Gastroesophageal sphincter (tissue), 4 donors: ENCODE measurements around the gene ZNF280A. TPM values are rescaled to one million over a fixed set of nuclear protein-coding genes. Genes with fewer than 3 reads are reported as not detected.
"Not testable (repeated sequence)": the region's sequence is repeated elsewhere in the genome, so short reads cannot be mapped to it uniquely, and the experiment has no call there.

Source experiments
- ATAC-seq: fragments of 150-250 bp; one replicate; pipeline ENCODE4 v1.9.1; 2016; ENCODE audit warnings: mild to moderate bottlenecking, moderate library complexity
- H3K27ac ChIP-seq, 4 donors: fragments of 200-600 bp; sonication (generic) in 3 of 4; 1 replicate in 3 of 4; 2 replicates in 1 of 4; pipeline ENCODE4 v1.5.1; 2016 to 2019
- H3K27me3 ChIP-seq: fragments of 200-600 bp; sonication (generic); one replicate; pipeline ENCODE4 v1.5.1; 2019
- H3K36me3 ChIP-seq, 2 donors: fragments of 200-600 bp; sonication (generic); one replicate each; pipeline ENCODE4 v1.5.1; 2019; ENCODE audit warnings: control low read depth in 1 of 2
- H3K4me1 ChIP-seq, 3 donors: fragments of 200-600 bp; sonication (generic); 1 replicate in 2 of 3; 2 replicates in 1 of 3; pipeline ENCODE4 v1.5.1; 2016 to 2019; ENCODE audit warnings: control low read depth in 2 of 3
- H3K4me3 ChIP-seq, 2 donors: fragments of 200-600 bp; sonication (generic); one replicate each; pipeline ENCODE4 v1.5.1; 2019; ENCODE audit warnings: mild to moderate bottlenecking in 1 of 2, moderate library complexity in 1 of 2
- H3K9me3 ChIP-seq, 3 donors: fragments of 200-600 bp; sonication (generic); one replicate each; pipeline ENCODE4 v1.5.1; 2017 to 2019; ENCODE audit warnings: control low read depth in 2 of 3
- CTCF ChIP-seq, 4 experiments: fragments of 200-600 bp in 2 of 4; fragments of 450-650 bp in 2 of 4; sonication (generic) in 1 of 4; IDR thresholded peaks; one replicate each; pipeline ENCODE4 v1.5.1; 2017 to 2019; ENCODE audit warnings: antibody characterized with exemption in 4 of 4, mild to moderate bottlenecking in 2 of 4, moderate library complexity in 2 of 4
- EP300 ChIP-seq: sonication (generic); formaldehyde crosslinking; IDR thresholded peaks from one replicate; pipeline ENCODE4 v1.6.1; 2017; ENCODE audit warnings: antibody characterized with exemption, mild to moderate bottlenecking
- POLR2A ChIP-seq, 2 donors: fragments of 450-650 bp; IDR thresholded peaks; one replicate each; pipeline ENCODE4 v1.6.1; 2017; ENCODE audit warnings: antibody characterized with exemption in 2 of 2, mild to moderate bottlenecking in 2 of 2, moderate library complexity in 1 of 2
- POLR2AphosphoS5 ChIP-seq: sonication (generic); formaldehyde crosslinking; IDR thresholded peaks from one replicate; pipeline ENCODE4 v1.6.1; 2017; ENCODE audit warnings: antibody characterized with exemption
- WGBS, 2 donors: methylation state at CpG; one replicate each; pipeline ENCODE4 v1.1.5; 2018; ENCODE audit warnings: low coverage in 1 of 2; 5-methylcytosine and 5-hydroxymethylcytosine counted together
- total RNA-seq, 4 donors: library from RNA; depleted of rRNA; stranded (reverse); fragments of >200 nt; gene quantifications; one replicate each; pipeline ENCODE4 v1.1.0, GENCODE V29; 2016

ZNF280A gene
- total RNA-seq, 4 donors from 2014 or later, result not detected

GRCh38 chr22:22508274-22509176 lies 11.5 kb downstream of the ZNF280A start, which contains the start of gene ZNF280B:
Gene ZNF280B (minus strand): TSS chr22:22508742. CDS start chr22:22489398, 19,344 bp downstream.
- H3K4me3 ChIP-seq, result peak within 1 kb of the TSS; percentile 11 to 53
- peak in 1 of 2 donors; percentile 14 for TF ChIP-seq POLR2A (IDR thresholded peaks at IDR 0.05)
- TF ChIP-seq EP300, result no peak
- TF ChIP-seq POLR2AphosphoS5, result no peak
- peak in 2 of 4 experiments; percentile 37 to 62 for TF ChIP-seq CTCF (IDR thresholded peaks at IDR 0.05)
- H3K27ac ChIP-seq, result peak within 1 kb of the TSS in 1 of 4 donors; percentile 34
- peaks cover 0 to 31% (median 2%) of the 10 kb centered on the region in 3 donors for H3K9me3 ChIP-seq
- peak; percentile 83 for ATAC-seq
- H3K27me3 ChIP-seq, result peaks cover 33% of the 10 kb centered on the region
- WGBS, 2 donors, result no CpG with 5 or more reads among the region's 72 CpGs
- H3K36me3 ChIP-seq, result no peaks in the 10 kb centered on the region
- peaks cover 0 to 11% (median 0%) of the 10 kb centered on the region in 3 donors for H3K4me1 ChIP-seq

GRCh38 chr22:22507743-22508273 lies 12.3 kb downstream of the ZNF280A start:
- 45 to 71% methylated on average over 4 to 6 of the region's 13 CpGs for WGBS, 2 donors
- ATAC-seq, result no peak
- peak overlapping the region in 1 of 4 donors; percentile 34 for H3K27ac ChIP-seq
- H3K4me3 ChIP-seq, result peak overlapping the region; percentile 11 to 53
- no peaks in the 10 kb centered on the region for H3K36me3 ChIP-seq
- TF ChIP-seq POLR2AphosphoS5, result no peak
- TF ChIP-seq CTCF (IDR thresholded peaks at IDR 0.05), result no peak
- TF ChIP-seq POLR2A (IDR thresholded peaks at IDR 0.05), result no peak
- TF ChIP-seq EP300, result no peak
- peaks cover 0 to 11% (median 0%) of the 10 kb centered on the region in 3 donors for H3K4me1 ChIP-seq
- H3K9me3 ChIP-seq, result peaks cover 0 to 31% (median 2%) of the 10 kb centered on the region in 3 donors
- peaks cover 26% of the 10 kb centered on the region for H3K27me3 ChIP-seq

- peaks cover 0 to 11% (median 0%) of the 10 kb centered on the region in 3 donors for H3K4me1 ChIP-seq
- H3K27ac ChIP-seq, result no peak overlapping the region
- TF ChIP-seq POLR2AphosphoS5 (no peak), CTCF (IDR thresholded peaks at IDR 0.05) (no peak), POLR2A (IDR thresholded peaks at IDR 0.05) (no peak), EP300 (no peak)
- peaks cover 18% of the 10 kb centered on the region for H3K27me3 ChIP-seq
- H3K4me3 ChIP-seq, result no peak overlapping the region
- no peaks in the 10 kb centered on the region for H3K36me3 ChIP-seq
- 86 to 100% methylated on average over 1 of the region's 1 CpG for WGBS, 2 donors
- peaks cover 0 to 31% (median 2%) of the 10 kb centered on the region in 3 donors for H3K9me3 ChIP-seq
- no peak for ATAC-seq
Measured at GRCh38 chr22:22506736-22507135, 13.3 kb downstream of the ZNF280A start.

GRCh38 chr22:22498267-22498666 lies 21.8 kb downstream of the ZNF280A start:
- Histone ChIP-seq H3K27ac (no peak overlapping the region), H3K4me3 (no peak overlapping the region), H3K4me1 (no peaks in the 10 kb centered on the region), H3K9me3 (no peaks in the 10 kb centered on the region), H3K27me3 (peaks cover 3% of the 10 kb centered on the region), H3K36me3 (no peaks in the 10 kb centered on the region)
- 70 to 71% methylated on average over 1 to 2 of the region's 2 CpGs for WGBS, 2 donors
- ATAC-seq, result no peak
- TF ChIP-seq POLR2A (IDR thresholded peaks at IDR 0.05) (no peak), EP300 (no peak), POLR2AphosphoS5 (no peak), CTCF (IDR thresholded peaks at IDR 0.05) (no peak)

GRCh38 chr22:22491589-22491988 lies 28.5 kb downstream of the ZNF280A start:
- H3K4me1 ChIP-seq, H3K36me3 ChIP-seq, H3K27ac ChIP-seq, H3K27me3 ChIP-seq, H3K9me3 ChIP-seq, ATAC-seq, H3K4me3 ChIP-seq: not testable (repeated sequence)
- 67% methylated on average over 1 of the region's 3 CpGs; no CpG with 5 or more reads in 1 of the 2 donors for WGBS, 2 donors
